Renal cortex interstitium (tissue), 11 donors: ENCODE data around the gene NALF2. TPM values are rescaled to one million over a fixed set of nuclear protein-coding genes. Genes with fewer than 3 reads are reported as not detected.

Source experiments
- DNase-seq, 11 donors: peaks; one replicate each; pipeline ENCODE4 v3.0.0-alpha.2; 2013; ENCODE audit warnings: low read depth in 9 of 11, low spot score in 4 of 11; ENCODE audit errors: extremely low read depth in 1 of 11
- polyA plus RNA-seq, 3 donors: library from polyadenylated mRNA; unstranded; fragments of 120-200 nt; gene quantifications; one replicate each; pipeline ENCODE4 v1.2.1, GENCODE V29; 2013; ENCODE audit not compliant: insufficient read length in 3 of 3

The NALF2 gene
- polyA plus RNA-seq, 3 donors: 0.40 to 0.80 (median 0.51) TPM

- no peak for DNase-seq
These were observed 6.9 kb downstream of the NALF2 start for GRCh38 chrX:69510914-69511513.

DNA sequence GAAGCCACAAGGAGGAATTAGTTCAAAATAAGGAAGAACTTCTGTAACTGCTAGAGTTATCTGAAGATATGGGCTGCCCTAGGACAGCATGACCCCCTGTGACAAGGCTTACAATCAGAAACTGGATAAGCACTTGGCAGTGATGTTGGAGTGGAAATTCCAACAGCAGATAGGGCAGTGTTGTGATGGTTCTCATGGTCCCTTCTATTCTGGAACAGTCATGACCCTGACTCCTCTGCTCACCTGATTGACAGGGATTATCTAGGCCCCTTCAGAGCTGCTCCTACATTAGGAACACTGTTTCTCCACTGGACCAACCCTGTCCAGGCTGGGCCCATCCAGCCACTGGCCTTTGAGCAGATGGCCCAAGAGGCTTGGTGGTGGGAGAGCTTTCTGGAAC lies 17.9 kb downstream of the NALF2 start:
- DNase-seq: no peak

- no peak for DNase-seq
These were observed 19.2 kb downstream of the NALF2 start for GRCh38 chrX:69523314-69523713.

DNA sequence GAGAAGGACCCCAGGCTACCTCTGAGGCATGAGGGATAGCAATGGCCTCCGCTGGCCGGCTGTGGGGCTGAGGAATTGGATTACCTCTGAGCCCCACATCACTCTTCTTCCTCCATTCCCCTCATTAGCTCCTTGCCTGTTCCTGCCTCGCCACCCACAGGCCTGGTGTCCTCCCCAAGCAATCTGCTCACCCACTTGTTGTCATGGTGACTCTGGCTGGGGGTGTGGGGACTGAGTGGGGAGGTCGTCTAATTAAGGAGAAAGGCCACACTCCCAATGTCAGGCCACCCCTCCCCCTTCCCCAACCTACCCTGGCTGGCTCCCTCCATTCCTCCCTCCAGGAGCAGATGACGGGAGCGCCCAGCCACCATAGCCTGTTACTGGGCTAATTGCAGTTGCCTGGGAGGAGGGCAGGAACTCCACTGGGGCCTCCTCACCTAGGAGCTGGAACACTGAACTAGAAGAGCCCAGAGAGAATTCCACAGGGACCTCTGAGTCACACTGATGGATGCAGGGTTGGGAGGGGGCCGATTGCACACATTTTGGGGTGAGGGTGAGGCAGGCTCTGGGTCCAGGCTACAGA lies 20.7 kb downstream of the NALF2 start:
- DNase-seq: no peak

GRCh38 chrX:69530306-69530705 lies 26.2 kb downstream of the NALF2 start:
- DNase-seq: no peak

GRCh38 chrX:69531031-69531755 lies 27.1 kb downstream of the NALF2 start:
- no peak for DNase-seq

DNA sequence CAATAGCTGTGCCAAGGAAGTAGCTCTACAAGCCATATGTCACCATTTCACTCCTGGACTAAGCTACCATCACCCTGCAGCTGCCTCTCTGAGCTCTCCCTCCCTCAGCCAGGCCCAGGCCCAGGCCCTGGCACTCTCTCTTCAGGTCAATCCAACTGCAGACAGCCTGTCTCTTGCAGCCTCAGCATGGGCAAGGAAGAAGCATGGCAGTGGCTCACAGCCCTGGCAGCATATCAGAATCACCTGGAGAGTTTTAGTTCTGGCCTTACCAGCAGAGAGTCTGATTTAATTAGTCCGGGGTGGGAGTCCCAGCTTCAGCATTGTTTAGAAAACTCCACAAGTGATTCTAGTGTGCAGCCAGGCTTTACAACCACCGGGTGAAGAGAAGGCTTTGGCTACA lies 31.5 kb downstream of the NALF2 start:
- DNase-seq: no peak

DNA sequence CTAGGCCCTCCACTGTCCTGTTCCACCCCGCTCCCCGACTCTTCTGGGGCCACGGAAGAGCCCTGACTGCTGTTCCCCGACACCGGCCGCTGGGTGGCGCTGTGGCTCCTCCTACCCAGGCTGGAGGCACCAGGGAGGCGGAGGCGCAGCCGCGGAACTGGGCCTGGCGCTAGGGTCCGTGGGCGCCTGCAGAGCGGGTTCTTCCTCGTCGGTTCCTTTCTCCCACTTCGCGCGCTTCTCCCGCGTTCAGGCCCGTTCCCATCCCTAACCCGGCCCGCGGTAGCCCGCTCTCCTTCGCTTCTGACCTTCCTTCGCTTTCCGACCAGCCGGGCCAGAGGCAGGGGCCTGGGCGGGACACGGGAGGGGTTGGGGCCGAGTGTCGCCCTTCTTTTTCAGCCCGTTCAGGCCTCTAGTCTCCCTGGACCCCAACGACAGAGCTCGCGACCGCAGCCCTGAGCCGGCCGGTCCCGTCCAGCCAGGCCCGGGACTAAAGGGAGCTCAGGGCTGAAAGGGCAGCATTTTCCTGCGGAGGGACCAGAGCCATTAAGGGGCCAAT lies 34.3 kb downstream of the NALF2 start:
- peak in 4 of 11 donors; percentile 33 to 56 (median 44) for DNase-seq

DNA sequence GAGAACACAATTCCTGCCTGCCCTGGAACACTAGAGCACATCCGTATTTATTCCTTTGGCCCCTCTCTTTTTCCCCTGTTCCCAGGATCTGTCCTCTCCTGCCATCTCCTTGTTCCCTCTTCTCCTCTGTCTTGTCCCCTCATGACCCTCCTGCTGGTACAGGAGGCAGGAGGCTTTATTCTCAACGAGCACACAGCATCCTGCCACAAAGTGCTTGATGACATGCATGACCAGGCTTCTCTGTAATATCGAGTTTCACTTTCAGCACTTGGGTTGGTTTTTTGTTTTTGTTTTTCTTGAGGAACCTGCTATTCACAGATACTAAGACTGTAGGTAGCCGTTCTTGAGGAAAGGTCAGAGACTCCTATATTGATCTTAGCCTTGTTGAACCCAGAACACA lies 35.3 kb downstream of the NALF2 start:
- DNase-seq: no peak

GRCh38 chrX:69541956-69542355 lies 37.8 kb downstream of the NALF2 start:
- no peak for DNase-seq

DNA sequence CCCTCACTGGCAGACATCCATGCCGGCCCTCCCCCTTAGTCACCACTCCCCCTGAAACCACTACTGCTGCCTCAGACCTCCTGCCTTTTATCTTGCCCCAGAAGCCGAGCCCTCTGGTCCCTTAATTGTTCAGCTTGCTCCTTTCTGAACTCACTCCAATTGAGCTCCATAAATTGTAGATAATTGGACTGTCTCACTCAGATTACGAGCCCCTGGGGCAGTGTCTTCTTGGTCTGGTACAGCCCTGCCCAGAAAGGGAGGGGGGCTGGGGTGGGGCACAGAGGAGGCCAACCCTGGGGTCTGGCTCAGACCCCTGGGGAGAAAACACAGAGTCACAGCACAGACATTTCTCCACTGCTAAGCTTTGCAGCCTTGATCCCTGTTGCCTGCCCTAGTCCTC lies 39.4 kb downstream of the NALF2 start:
- DNase-seq: no peak

DNA sequence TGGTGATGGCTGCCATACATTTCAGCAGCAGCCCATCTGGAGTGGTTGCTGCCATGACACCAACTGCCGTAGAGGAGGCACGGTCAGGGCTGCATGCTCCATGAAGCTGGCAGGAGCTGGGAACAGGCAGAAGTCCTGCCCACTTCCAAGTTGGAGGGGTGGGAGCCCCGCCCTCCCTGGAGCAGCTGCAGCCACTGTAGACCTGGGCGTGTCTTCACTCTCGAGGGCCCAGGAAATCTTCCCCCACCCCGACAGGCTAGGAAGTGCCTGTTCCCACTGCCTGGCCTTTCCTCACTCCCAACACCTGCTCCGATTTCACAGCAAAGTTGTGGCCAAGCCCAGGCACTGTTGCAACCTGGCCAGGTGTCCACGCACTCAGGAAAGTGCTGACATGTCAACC lies 42.3 kb downstream of the NALF2 start:
- no peak for DNase-seq

DNA sequence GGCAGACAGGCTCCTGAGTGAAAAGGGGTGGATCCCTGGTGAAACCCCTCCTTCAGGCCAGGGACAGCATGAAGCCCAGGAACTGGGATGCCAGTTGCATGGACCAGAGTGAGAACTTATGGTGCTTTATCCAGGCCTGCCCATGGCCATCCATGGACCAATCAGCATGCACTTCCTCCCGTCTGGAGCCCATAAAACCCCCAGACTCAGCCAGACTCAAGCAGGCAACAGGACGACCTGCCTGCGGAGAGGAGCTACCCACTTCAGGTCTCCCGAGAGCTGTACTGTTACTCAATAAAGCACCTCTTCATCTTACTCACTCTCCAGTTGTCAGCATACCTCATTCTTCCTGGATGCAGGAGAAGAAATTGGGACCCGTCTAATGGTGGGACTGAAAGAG lies 42.9 kb downstream of the NALF2 start:
- DNase-seq: no peak

- no peak for DNase-seq
These were observed 47.4 kb downstream of the NALF2 start for GRCh38 chrX:69551421-69552009.

GRCh38 chrX:69552512-69552911 lies 48.4 kb downstream of the NALF2 start:
- DNase-seq: no peak

Other genes starting within 250 kb of the NALF2 start
- gene EDA, start 111.8 kb downstream of the NALF2 start, polyA plus RNA-seq: 1 to 10 TPM; 5.8 to 6.0 (median 5.9) TPM